UCSD-AML1 (cell line): ENCODE data around the gene SLC16A10.
A peak's percentile ranks its signal among the peaks of the same experiment; 100 is the strongest.
"Not testable (repeated sequence)": the region's sequence is repeated elsewhere in the genome, so short reads cannot be mapped to it uniquely, and the experiment has no call there.

ENCODE experiments used
- DNase-seq: peaks from one replicate; lab custom pipeline; 2025; ENCODE audit not compliant: unreplicated experiment; lab: John Stamatoyannopoulos, UW

Gene SLC16A10

GRCh38 chr6:111086685-111087084, 618 bp upstream of the SLC16A10 start:
- DNase-seq, result no peak

GRCh38 chr6:111087871-111088667, 766 bp downstream of the SLC16A10 start:
- DNase-seq, result peak; percentile 20

GRCh38 chr6:111088668-111089003, 1.3 kb downstream of the SLC16A10 start:
- DNase-seq, result no peak

- DNase-seq, result no peak
Observed at GRCh38 chr6:111090766-111091165, 3.5 kb downstream of the SLC16A10 start.

- no peak for DNase-seq
Observed at GRCh38 chr6:111091987-111092386, 4.7 kb downstream of the SLC16A10 start.

- not testable (repeated sequence) for DNase-seq
Observed at GRCh38 chr6:111095488-111095887, 8.2 kb downstream of the SLC16A10 start.

- DNase-seq, result no peak
Observed at GRCh38 chr6:111096246-111096645, 8.9 kb downstream of the SLC16A10 start.

GRCh38 chr6:111098597-111098996, 11.3 kb downstream of the SLC16A10 start:
- no peak for DNase-seq

GRCh38 chr6:111101987-111102386, 14.7 kb downstream of the SLC16A10 start:
- no peak for DNase-seq

GRCh38 chr6:111105578-111105977, 18.3 kb downstream of the SLC16A10 start:
- DNase-seq, result peak; percentile 18

GRCh38 chr6:111107589-111107988, 20.3 kb downstream of the SLC16A10 start:
- no peak for DNase-seq

GRCh38 chr6:111110036-111110435, 22.7 kb downstream of the SLC16A10 start:
- peak; percentile 14 for DNase-seq

GRCh38 chr6:111113336-111114086, 26.2 kb downstream of the SLC16A10 start:
- peak; percentile 33 for DNase-seq

GRCh38 chr6:111114087-111114443, 26.8 kb downstream of the SLC16A10 start:
- no peak for DNase-seq

- no peak for DNase-seq
Observed at GRCh38 chr6:111114482-111114881, 27.2 kb downstream of the SLC16A10 start.

- DNase-seq, result no peak
Observed at GRCh38 chr6:111118826-111119225, 31.5 kb downstream of the SLC16A10 start.

- no peak for DNase-seq
Observed at GRCh38 chr6:111119571-111120329, 32.4 kb downstream of the SLC16A10 start.

- no peak for DNase-seq
Observed at GRCh38 chr6:111121789-111122350, 34.6 kb downstream of the SLC16A10 start.

GRCh38 chr6:111122458-111123286, 35.4 kb downstream of the SLC16A10 start:
- peak; percentile 22 for DNase-seq

GRCh38 chr6:111124406-111124805, 37.1 kb downstream of the SLC16A10 start:
- no peak for DNase-seq

- no peak for DNase-seq
Observed at GRCh38 chr6:111129013-111129412, 41.7 kb downstream of the SLC16A10 start.
